K562 (cell line): ENCODE results near the gene TSPAN18. TPM values are rescaled to one million over a fixed set of nuclear protein-coding genes. Genes with fewer than 3 reads are reported as not detected.

Experiments used
- ARID3A ChIP-seq: IDR thresholded peaks from 2 replicates; pipeline ENCODE4 v1.6.1; 2012; ENCODE audit warnings: low read depth, low read length, improper control_type of control experiment, borderline replicate concordance
- CLOCK ChIP-seq: fragments of 250-450 bp; sonication (Bioruptor Pico); IDR thresholded peaks from 2 replicates; pipeline ENCODE4 v1.4.0; 2020; ENCODE audit warnings: mild to moderate bottlenecking, moderate library complexity, borderline replicate concordance
- E2F3 ChIP-seq: fragments of 250-450 bp; sonication (Bioruptor Pico); IDR thresholded peaks from 2 replicates; pipeline ENCODE4 v1.4.0; 2020; ENCODE audit warnings: mild to moderate bottlenecking
- MAFF ChIP-seq: IDR thresholded peaks from 2 replicates; pipeline ENCODE4 v1.6.1; 2012; ENCODE audit warnings: low read length, improper control_type of control experiment
- MCM5 ChIP-seq: fragments of 450-650 bp; IDR thresholded peaks from 2 replicates; pipeline ENCODE4 v1.6.1; 2016; ENCODE audit warnings: low read depth
- RB1 ChIP-seq: fragments of 450-650 bp; IDR thresholded peaks from 2 replicates; pipeline ENCODE4 v1.6.1; 2017; ENCODE audit warnings: low read depth, mild to moderate bottlenecking
- TSC22D4 ChIP-seq: fragments of 450-650 bp; IDR thresholded peaks from 2 replicates; pipeline ENCODE4 v1.6.1; 2016; ENCODE audit warnings: missing genetic modification characterization, missing biosample characterization, control low read depth
- U2AF1 ChIP-seq: fragments of 200-400 bp; formaldehyde crosslinking; optimal IDR thresholded peaks from 2 replicates; pipeline ENCODE3; 2017; ENCODE audit warnings: mild to moderate bottlenecking, low read depth, low read length, moderate library complexity
- ZBTB34 ChIP-seq: fragments of 250-450 bp; sonication (Bioruptor Pico); IDR thresholded peaks from 2 replicates; pipeline ENCODE4 v1.8.0; 2021; ENCODE audit warnings: mild to moderate bottlenecking, moderate library complexity
- ZC3H8 ChIP-seq: fragments of 450-650 bp; IDR thresholded peaks from 2 replicates; pipeline ENCODE4 v1.6.1; 2017
- ZNF232 ChIP-seq: sonication (generic); formaldehyde crosslinking; IDR thresholded peaks from 2 replicates; pipeline ENCODE4 v1.8.0; 2022; ENCODE audit warnings: mild to moderate bottlenecking, missing genetic modification reagents
- ZNF318 ChIP-seq, 2 experiments: fragments of 450-650 bp; IDR thresholded peaks; 2 replicates each; pipeline ENCODE4 v1.6.1; 2016; ENCODE audit warnings: mild to moderate bottlenecking in 2 of 2, borderline replicate concordance in 1 of 2, low read depth in 1 of 2, moderate library complexity in 1 of 2
- ZNF445 ChIP-seq: fragments of 250-450 bp; sonication (Bioruptor Pico); IDR thresholded peaks from 2 replicates; pipeline ENCODE4 v1.4.0; 2020; ENCODE audit warnings: low read depth, mild to moderate bottlenecking, moderate library complexity
- ZNF778 ChIP-seq: fragments of 450-650 bp; formaldehyde crosslinking; IDR thresholded peaks from 2 replicates; pipeline ENCODE4 v1.4.0; 2020; ENCODE audit warnings: mild to moderate bottlenecking, moderate library complexity
- polyA plus RNA-seq, 8 experiments: library from polyadenylated mRNA; depleted of rRNA in 4 of 8; stranded (reverse) in 5 of 8; unstranded in 3 of 8; fragments of >200 nt; fragmentation: Nextera tagmentation in 2 of 8; fragmentation: Illumina TruSeq in 1 of 8; extraction: Ambion mirVana in 2 of 8; extraction: Trizol in 1 of 8; gene quantifications; 2 replicates each; pipeline versions ENCODE4 v1.2.1 to v1.2.3, GENCODE V29; 2011 to 2014; ENCODE audit warnings: inconsistent platforms in 1 of 8, missing spikeins in 1 of 8
- total RNA-seq, 7 experiments: library from RNA; depleted of rRNA in 6 of 7; stranded (reverse); fragments of >200 nt in 6 of 7; fragmentation: Illumina TruSeq in 2 of 7; extraction: Trizol in 2 of 7; gene quantifications; 2 replicates each; pipeline versions ENCODE4 v1.2.1 to v1.2.3, GENCODE V29; 2011 to 2021; ENCODE audit warnings: low replicate concordance in 1 of 7

Gene TSPAN18
- total and polyA plus RNA-seq, 9 of the 15 experiments (the other 6 are each of a cell fraction or from before 2014, with no cell fraction given) = 0.17 to 0.35 (median 0.22) TPM; not detected in 4

GRCh38 chr11:44780940-44781631 lies 54.3 kb downstream of the TSPAN18 start (continued):
- TF ChIP-seq ARID3A (peak; percentile 85; the same call in 1 of the 2 replicates), U2AF1 (no peak), ZNF318 (IDR thresholded peaks at IDR 0.05; ENCODE audit: borderline replicate concordance in 1 of 2, low read depth in 1 of 2) (no peak), RB1 (no peak), E2F3 (CRISPR knock-in tag) (no peak), TSC22D4 (tag) (no peak), ZBTB34 (no peak), MCM5 (no peak), ZNF445 (CRISPR knock-in tag) (no peak), ZC3H8 (no peak), ZNF778 (CRISPR knock-in tag) (no peak), MAFF (peak; percentile 100), ZNF232 (no peak), CLOCK (CRISPR knock-in tag) (no peak)
